K562 (cell line): ENCODE measurements around the gene CHRNB4. TPM values are rescaled to one million over a fixed set of nuclear protein-coding genes. Genes with fewer than 3 reads are reported as not detected.

ENCODE experiments used
- AFF1 ChIP-seq, 2 experiments: fragments of 450-650 bp; IDR thresholded peaks; 2 replicates each; pipeline ENCODE4 v1.6.1; 2018; ENCODE audit warnings: mild to moderate bottlenecking in 2 of 2, low read depth in 1 of 2; ENCODE audit not compliant: partially characterized antibody in 2 of 2
- CHD4 ChIP-seq: fragments of 200-600 bp; sonication (generic); IDR thresholded peaks from 3 replicates; pipeline ENCODE4 v1.6.1; 2012; ENCODE audit warnings: low read depth, mild to moderate bottlenecking, mixed read lengths, low read length, inconsistent platforms; ENCODE audit not compliant: insufficient read depth, insufficient replicate concordance, poor library complexity, severe bottlenecking
- CREB3 ChIP-seq: fragments of 450-650 bp; conservative IDR thresholded peaks from 2 replicates; pipeline ENCODE4 v1.6.1; 2016; ENCODE audit warnings: missing genetic modification characterization, low read depth, mild to moderate bottlenecking, missing compliant biosample characterization, moderate library complexity
- HMGN3 ChIP-seq: IDR thresholded peaks from 2 replicates; pipeline ENCODE4 v1.6.1; 2011; ENCODE audit warnings: borderline replicate concordance, low read depth, mild to moderate bottlenecking, mixed read lengths, low read length; ENCODE audit not compliant: insufficient read length; ENCODE audit errors: extremely low read depth
- JUND ChIP-seq, 2 experiments: IDR thresholded peaks; 2 replicates in 1 of 2; 3 replicates in 1 of 2; pipeline ENCODE4 v1.6.1; 2011; ENCODE audit warnings: borderline replicate concordance in 2 of 2, low read depth in 2 of 2, low read length in 2 of 2, improper control_type of control experiment in 1 of 2, missing biosample characterization in 1 of 2, missing genetic modification characterization in 1 of 2, missing genetic modification reagents in 1 of 2
- RAD21 ChIP-seq, 2 experiments: fragments of 250-450 bp in 1 of 2; fragments of 450-650 bp in 1 of 2; sonication (Bioruptor Pico) in 1 of 2; formaldehyde crosslinking in 1 of 2; IDR thresholded peaks in 1 of 2; conservative IDR thresholded peaks in 1 of 2; 2 replicates each; pipeline versions ENCODE4 v1.4.0 to v1.8.0; 2020 to 2022; ENCODE audit warnings: mild to moderate bottlenecking in 2 of 2, moderate library complexity in 1 of 2
- SRSF1 ChIP-seq: fragments of 200-400 bp; formaldehyde crosslinking; IDR thresholded peaks from 2 replicates; pipeline ENCODE4 v1.6.1; 2017; ENCODE audit warnings: mild to moderate bottlenecking, low read depth, low read length, moderate library complexity
- TSC22D4 ChIP-seq: fragments of 450-650 bp; IDR thresholded peaks from 2 replicates; pipeline ENCODE4 v1.6.1; 2016; ENCODE audit warnings: missing genetic modification characterization, missing biosample characterization, control low read depth
- ZNF589 ChIP-seq: fragments of 200-800 bp; sonication (Bioruptor generic); IDR thresholded peaks from 2 replicates; pipeline ENCODE4 v1.6.1; 2016; ENCODE audit warnings: low read depth, missing genetic modification characterization, missing compliant biosample characterization
- polyA plus RNA-seq, 8 experiments: library from polyadenylated mRNA; depleted of rRNA in 4 of 8; stranded (reverse) in 5 of 8; unstranded in 3 of 8; fragments of >200 nt; fragmentation: Nextera tagmentation in 2 of 8; fragmentation: Illumina TruSeq in 1 of 8; extraction: Ambion mirVana in 2 of 8; extraction: Trizol in 1 of 8; gene quantifications; 2 replicates each; pipeline versions ENCODE4 v1.2.1 to v1.2.3, GENCODE V29; 2011 to 2014; ENCODE audit warnings: inconsistent platforms in 1 of 8, missing spikeins in 1 of 8
- total RNA-seq, 7 experiments: library from RNA; depleted of rRNA in 6 of 7; stranded (reverse); fragments of >200 nt in 6 of 7; fragmentation: Illumina TruSeq in 2 of 7; extraction: Trizol in 2 of 7; gene quantifications; 2 replicates each; pipeline versions ENCODE4 v1.2.1 to v1.2.3, GENCODE V29; 2011 to 2021; ENCODE audit warnings: low replicate concordance in 1 of 7
- TF ChIP-seq, protein P1 (sequence below), 3 experiments: IDR thresholded peaks in 2 of 3; conservative IDR thresholded peaks in 1 of 3; 2 replicates each; pipeline ENCODE4 v1.5.1; 2011 to 2012; ENCODE audit warnings: low read length in 3 of 3, mild to moderate bottlenecking in 3 of 3, control low read depth in 2 of 3, improper control_type of control experiment in 1 of 3, inconsistent platforms in 1 of 3, low read depth in 1 of 3, mixed read lengths in 1 of 3, moderate library complexity in 1 of 3; ENCODE audit not compliant: insufficient read depth in 2 of 3

CHRNB4 gene
- total and polyA plus RNA-seq, 9 of the 15 experiments (the other 6 are each of a cell fraction or from before 2014, with no cell fraction given): 0.08 to 0.18 TPM; not detected in 7

DNA sequence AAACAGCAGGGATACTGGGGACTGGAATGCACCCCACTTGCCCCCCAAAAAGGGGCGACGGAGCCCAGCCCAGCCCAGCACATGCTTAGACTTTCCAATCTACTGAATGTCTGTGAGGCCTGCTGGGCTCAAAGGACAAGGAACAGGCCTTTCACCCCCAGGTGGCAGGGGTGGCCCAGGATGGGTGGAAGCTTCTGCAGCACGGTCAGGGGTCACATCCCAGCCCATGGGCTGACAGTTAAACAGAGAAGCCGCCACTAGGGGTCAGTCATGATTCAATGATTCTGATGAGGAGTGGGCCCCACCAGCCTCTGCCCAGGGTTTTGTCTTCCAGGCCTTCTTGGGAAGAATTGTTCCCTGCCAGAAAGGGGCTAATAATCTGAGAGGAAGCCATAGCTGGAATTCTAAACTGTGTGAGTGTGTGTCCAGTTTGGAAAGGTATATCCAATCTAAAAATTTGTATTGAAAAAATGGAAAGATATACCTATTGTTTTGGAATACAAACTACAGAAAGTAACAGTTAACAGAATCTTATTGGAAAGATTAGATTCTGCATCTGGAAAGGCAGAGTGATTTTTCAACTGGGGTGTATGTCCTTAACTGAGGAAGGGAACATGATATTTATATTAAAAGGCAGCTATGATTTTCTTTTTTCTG is 2.2 kb downstream of the CHRNB4 start (continued):
- TF ChIP-seq AFF1 (IDR thresholded peaks at IDR 0.05; ENCODE audit: low read depth in 1 of 2, partially characterized antibody in 2 of 2): no peak
- no peak for TF ChIP-seq HMGN3
- no peak for TF ChIP-seq ZNF589 (CRISPR knock-in tag)
- peak; percentile 47 to 72 for TF ChIP-seq RAD21 (CRISPR knock-in tag; conservative IDR thresholded peaks at IDR 0.05 in 1 of 2, IDR thresholded peaks at IDR 0.05 in 1 of 2)
- TF ChIP-seq SRSF1: no peak
- TF ChIP-seq, protein P1, sequence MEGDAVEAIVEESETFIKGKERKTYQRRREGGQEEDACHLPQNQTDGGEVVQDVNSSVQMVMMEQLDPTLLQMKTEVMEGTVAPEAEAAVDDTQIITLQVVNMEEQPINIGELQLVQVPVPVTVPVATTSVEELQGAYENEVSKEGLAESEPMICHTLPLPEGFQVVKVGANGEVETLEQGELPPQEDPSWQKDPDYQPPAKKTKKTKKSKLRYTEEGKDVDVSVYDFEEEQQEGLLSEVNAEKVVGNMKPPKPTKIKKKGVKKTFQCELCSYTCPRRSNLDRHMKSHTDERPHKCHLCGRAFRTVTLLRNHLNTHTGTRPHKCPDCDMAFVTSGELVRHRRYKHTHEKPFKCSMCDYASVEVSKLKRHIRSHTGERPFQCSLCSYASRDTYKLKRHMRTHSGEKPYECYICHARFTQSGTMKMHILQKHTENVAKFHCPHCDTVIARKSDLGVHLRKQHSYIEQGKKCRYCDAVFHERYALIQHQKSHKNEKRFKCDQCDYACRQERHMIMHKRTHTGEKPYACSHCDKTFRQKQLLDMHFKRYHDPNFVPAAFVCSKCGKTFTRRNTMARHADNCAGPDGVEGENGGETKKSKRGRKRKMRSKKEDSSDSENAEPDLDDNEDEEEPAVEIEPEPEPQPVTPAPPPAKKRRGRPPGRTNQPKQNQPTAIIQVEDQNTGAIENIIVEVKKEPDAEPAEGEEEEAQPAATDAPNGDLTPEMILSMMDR (IDR thresholded peaks at IDR 0.05 in 2 of 3, conservative IDR thresholded peaks at IDR 0.05 in 1 of 3; ENCODE audit: insufficient read depth in 2 of 3, low read depth in 1 of 3, low read length in 3 of 3): peak; percentile 69 to 78 (median 73)
- TF ChIP-seq CHD4: no peak
- peak; percentile 26; the same call in 1 of the 2 replicates for TF ChIP-seq JUND (IDR thresholded peaks at IDR 0.05; ENCODE audit: borderline replicate concordance, low read depth, low read length)
- no peak for TF ChIP-seq JUND (tag; IDR thresholded peaks at IDR 0.05; ENCODE audit: borderline replicate concordance, low read depth, low read length)
- TF ChIP-seq CREB3 (tag): no peak
- TF ChIP-seq TSC22D4: no peak
